SK-N-SH treated with all-trans-retinoic acid at 6 μM for 48 hours (cell line): ENCODE data around the gene LSM7.

Experiments
- ATAC-seq: fragments of 200-7000 bp; cut with Tn5 transposase; 3 replicates; pipeline ENCODE4 v1.9.1; 2020; ENCODE audit warnings: mild to moderate bottlenecking, moderate library complexity
- ARNTL ChIP-seq: fragments of 450-650 bp; formaldehyde crosslinking; IDR thresholded peaks from 2 replicates; pipeline ENCODE4 v1.5.0; 2020; ENCODE audit warnings: low read depth, mild to moderate bottlenecking, moderate library complexity, borderline replicate concordance
- BACH2 ChIP-seq: fragments of 250-450 bp; sonication (Bioruptor Pico); IDR thresholded peaks from 2 replicates; pipeline ENCODE4 v1.9.0; 2021; ENCODE audit warnings: mild to moderate bottlenecking, borderline replicate concordance
- CREB5 ChIP-seq: fragments of 250-450 bp; sonication (Bioruptor Pico); IDR thresholded peaks from 2 replicates; pipeline ENCODE4 v1.5.1; 2020; ENCODE audit warnings: low read depth, mild to moderate bottlenecking, moderate library complexity
- CSDC2 ChIP-seq: fragments of 250-450 bp; sonication (Bioruptor Pico); IDR thresholded peaks from 2 replicates; pipeline ENCODE4 v1.5.0; 2020; ENCODE audit warnings: mild to moderate bottlenecking, moderate library complexity
- CSRNP3 ChIP-seq: fragments of 250-450 bp; sonication (Bioruptor Pico); IDR thresholded peaks from 2 replicates; pipeline ENCODE4 v1.5.1; 2021; ENCODE audit warnings: mild to moderate bottlenecking, moderate library complexity
- GLIS3 ChIP-seq: fragments of 250-450 bp; sonication (Bioruptor Pico); IDR thresholded peaks from 2 replicates; pipeline ENCODE4 v1.5.0; 2020; ENCODE audit warnings: mild to moderate bottlenecking, moderate library complexity
- ISL1 ChIP-seq: fragments of 250-450 bp; sonication (Bioruptor Pico); IDR thresholded peaks from 2 replicates; pipeline ENCODE4 v2.1.2; 2022; ENCODE audit warnings: mild to moderate bottlenecking, moderate library complexity
- OSR1 ChIP-seq: fragments of 250-450 bp; sonication (Bioruptor Pico); IDR thresholded peaks from 2 replicates; pipeline ENCODE4 v1.8.0; 2022; ENCODE audit warnings: moderate library complexity, mild to moderate bottlenecking, inconsistent platforms
- PATZ1 ChIP-seq: fragments of 250-450 bp; sonication (Bioruptor Pico); IDR thresholded peaks from 2 replicates; pipeline ENCODE4 v1.8.0; 2020; ENCODE audit warnings: mild to moderate bottlenecking, moderate library complexity, borderline replicate concordance
- PPARA ChIP-seq: fragments of 250-450 bp; sonication (Bioruptor Pico); IDR thresholded peaks from 2 replicates; pipeline ENCODE4 v1.5.0; 2020; ENCODE audit warnings: mild to moderate bottlenecking, borderline replicate concordance
- SNAI2 ChIP-seq: fragments of 250-450 bp; sonication (Bioruptor Pico); IDR thresholded peaks from 2 replicates; pipeline ENCODE4 v1.5.0; 2020; ENCODE audit warnings: mild to moderate bottlenecking, moderate library complexity
- TCF4 ChIP-seq: fragments of 250-450 bp; sonication (Bioruptor Pico); IDR thresholded peaks from 2 replicates; pipeline ENCODE4 v1.8.0; 2021; ENCODE audit warnings: mild to moderate bottlenecking, moderate library complexity, borderline replicate concordance
- TOX ChIP-seq: fragments of 250-450 bp; sonication (Bioruptor Pico); IDR thresholded peaks from 2 replicates; pipeline ENCODE4 v1.8.0; 2021; ENCODE audit warnings: mild to moderate bottlenecking, moderate library complexity, borderline replicate concordance
- TSHZ2 ChIP-seq: fragments of 250-450 bp; sonication (Bioruptor Pico); IDR thresholded peaks from 2 replicates; pipeline ENCODE4 v1.5.0; 2020; ENCODE audit warnings: mild to moderate bottlenecking, moderate library complexity
- ZC3H10 ChIP-seq: fragments of 250-450 bp; sonication (Bioruptor Pico); IDR thresholded peaks from 2 replicates; pipeline ENCODE4 v1.5.1; 2021; ENCODE audit warnings: mild to moderate bottlenecking, moderate library complexity
- ZFP3 ChIP-seq: fragments of 250-450 bp; sonication (Bioruptor Pico); IDR thresholded peaks from 2 replicates; pipeline ENCODE4 v1.5.0; 2020; ENCODE audit warnings: mild to moderate bottlenecking, moderate library complexity
- ZFP30 ChIP-seq: fragments of 450-650 bp; formaldehyde crosslinking; IDR thresholded peaks from 2 replicates; pipeline ENCODE4 v1.5.0; 2022; ENCODE audit warnings: mild to moderate bottlenecking, moderate library complexity
- ZNF565 ChIP-seq: fragments of 450-650 bp; formaldehyde crosslinking; conservative IDR thresholded peaks from 2 replicates; pipeline ENCODE4 v1.5.0; 2020; ENCODE audit warnings: low read depth, mild to moderate bottlenecking, moderate library complexity
- ZNF70 ChIP-seq: fragments of 450-650 bp; formaldehyde crosslinking; IDR thresholded peaks from 2 replicates; pipeline ENCODE4 v1.5.0; 2020; ENCODE audit warnings: mild to moderate bottlenecking, moderate library complexity
- ZNF8 ChIP-seq: fragments of 450-650 bp; formaldehyde crosslinking; IDR thresholded peaks from 2 replicates; pipeline ENCODE4 v1.5.0; 2020; ENCODE audit warnings: mild to moderate bottlenecking, moderate library complexity

The LSM7 gene

GRCh38 chr19:2306971-2307370 lies 21.4 kb downstream of the LSM7 start (continued):
- TF ChIP-seq PATZ1 (CRISPR knock-in tag) (no peak), SNAI2 (no peak), ZNF565 (CRISPR knock-in tag) (no peak), ZFP30 (no peak), CSDC2 (CRISPR knock-in tag) (no peak), ZNF70 (no peak), BACH2 (no peak), PPARA (CRISPR knock-in tag) (no peak), ISL1 (CRISPR knock-in tag) (no peak)

GRCh38 chr19:2306281-2306806 lies 22.0 kb downstream of the LSM7 start:
- no peak for ATAC-seq
- TF ChIP-seq OSR1 (CRISPR knock-in tag), result no peak
- TF ChIP-seq SNAI2, result no peak
- TF ChIP-seq ZNF8 (CRISPR knock-in tag), result no peak
- TF ChIP-seq CSRNP3 (CRISPR knock-in tag), result no peak
- TF ChIP-seq GLIS3 (CRISPR knock-in tag), result no peak
- TF ChIP-seq ZFP3 (CRISPR knock-in tag), result no peak
- no peak for TF ChIP-seq ISL1 (CRISPR knock-in tag)
- TF ChIP-seq ZNF565 (CRISPR knock-in tag), result no peak
- TF ChIP-seq ZNF70, result no peak
- TF ChIP-seq TSHZ2 (CRISPR knock-in tag), result no peak

GRCh38 chr19:2305452-2306280 lies 22.7 kb downstream of the LSM7 start:
- no peak for ATAC-seq
- TF ChIP-seq SNAI2, result no peak
- no peak for TF ChIP-seq TCF4 (CRISPR knock-in tag)
- no peak for TF ChIP-seq OSR1 (CRISPR knock-in tag)
- no peak for TF ChIP-seq BACH2
- TF ChIP-seq ZC3H10 (CRISPR knock-in tag), result no peak
- no peak for TF ChIP-seq PATZ1 (CRISPR knock-in tag)
- TF ChIP-seq ZNF565 (CRISPR knock-in tag), result no peak

GRCh38 chr19:2303211-2303798 lies 25.1 kb downstream of the LSM7 start:
- no peak for ATAC-seq
- TF ChIP-seq BACH2 (no peak), OSR1 (CRISPR knock-in tag) (no peak), ZFP3 (CRISPR knock-in tag) (no peak), TCF4 (CRISPR knock-in tag) (no peak), TOX (no peak), PPARA (CRISPR knock-in tag) (no peak), ZC3H10 (CRISPR knock-in tag) (no peak), TSHZ2 (CRISPR knock-in tag) (no peak), SNAI2 (no peak), CREB5 (no peak), ARNTL (CRISPR knock-in tag) (no peak)
